ENCODE data around the gene CAMK2G. TPM values are rescaled to one million over a fixed set of nuclear protein-coding genes. Genes with fewer than 3 reads are reported as not detected.

CAMK2G gene
- total and polyA plus RNA-seq, 7 donors: 15.8 to 60.3 (median 50.5) TPM

GRCh38 chr10:73785211-73785720 lies 89.1 kb downstream of the CAMK2G start, which contains the start of gene ZSWIM8:
Gene ZSWIM8 (plus strand): TSS chr10:73785606. CDS start chr10:73785879, 273 bp downstream.
- Histone ChIP-seq H3K9me3 (no peaks in the 10 kb centered on the region), H3K36me3 (ENCODE audit: insufficient read depth in 1 of 2, low read depth in 1 of 2) (peaks cover 9 to 27% of the 10 kb centered on the region in 2 donors), H3K4me1 (peaks cover 60% of the 10 kb centered on the region), H3K27ac (peak within 1 kb of the TSS; percentile 96), H3K27me3 (ENCODE audit: insufficient read depth in 3 of 3, low read length in 2 of 3) (no peaks in the 10 kb centered on the region), H3K4me3 (peak within 1 kb of the TSS; percentile 72)
- 0 to 1% (median 0%) methylated on average over 36 of the region's 36 CpGs for WGBS, 3 donors
- DNase-seq (peak; percentile 89 to 94), ATAC-seq (peak; percentile 88 to 91 (median 88))
- intact Hi-C loops (cut with DNase I): no loop called here
- no peak for TF ChIP-seq CTCF (IDR thresholded peaks at IDR 0.05)

- DNase-seq (no peak), ATAC-seq (no peak)
- peaks cover 54% of the 10 kb centered on the region for H3K4me1 ChIP-seq
- WGBS, 3 donors: 43 to 52% (median 49%) methylated on average over 2 of the region's 2 CpGs
- intact Hi-C loops (cut with DNase I): no loop called here
- H3K36me3 ChIP-seq (ENCODE audit: insufficient read depth in 1 of 2, low read depth in 1 of 2): peaks cover 6 to 34% of the 10 kb centered on the region in 2 donors
- H3K27ac ChIP-seq: peak overlapping the region; percentile 92
- no peak for TF ChIP-seq CTCF (IDR thresholded peaks at IDR 0.05)
- no peaks in the 10 kb centered on the region for H3K27me3 ChIP-seq (ENCODE audit: insufficient read depth in 3 of 3, low read length in 2 of 3)
- H3K9me3 ChIP-seq: no peaks in the 10 kb centered on the region
- peak overlapping the region; percentile 85 for H3K4me3 ChIP-seq
Measured at GRCh38 chr10:73782749-73783085, 91.6 kb downstream of the CAMK2G start.

DNA sequence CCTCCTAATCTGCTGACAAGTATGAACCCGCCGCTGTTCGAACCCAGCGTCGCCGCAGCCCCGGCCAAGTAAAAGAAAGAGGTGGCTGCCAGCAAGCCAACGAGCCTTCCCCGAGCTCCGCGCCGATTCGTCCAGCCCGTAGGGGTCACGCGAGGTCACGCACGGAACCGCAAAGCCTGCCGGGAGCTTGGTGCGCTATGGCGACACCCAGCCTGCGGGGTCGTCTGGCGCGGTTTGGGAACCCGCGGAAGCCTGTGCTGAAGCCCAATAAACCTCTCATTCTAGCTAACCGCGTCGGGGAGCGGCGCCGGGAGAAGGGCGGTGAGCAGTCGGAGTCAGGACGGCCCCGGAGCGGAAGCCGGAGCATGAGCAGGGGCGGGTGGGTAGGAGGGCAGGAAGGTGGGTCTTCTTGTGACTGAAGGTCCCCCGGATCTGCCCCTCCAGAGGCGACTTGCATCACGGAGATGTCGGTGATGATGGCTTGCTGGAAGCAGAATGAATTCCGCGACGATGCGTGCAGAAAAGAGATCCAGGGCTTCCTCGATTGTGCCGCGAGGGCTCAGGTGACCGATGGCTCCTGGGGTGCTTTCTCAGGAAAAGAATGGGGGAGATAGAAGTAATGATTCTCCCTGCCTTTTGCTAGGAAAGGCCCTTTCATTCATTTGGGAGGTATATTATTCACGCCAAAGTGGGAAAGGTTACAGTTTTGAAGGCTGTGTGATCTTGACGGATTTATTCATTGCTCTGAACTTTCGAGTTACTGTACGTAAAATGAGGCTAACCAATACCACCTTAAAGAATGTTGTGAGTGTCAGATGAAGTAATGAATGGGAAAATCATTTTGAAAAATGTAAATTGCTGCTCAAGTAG lies 92.2 kb downstream of the CAMK2G start, which contains the start of gene CHCHD1:
TSS of gene CHCHD1 (plus strand) at position 170 of the 870 bp plus-strand sequence. CDS start at position 198, 28 bp downstream.
- H3K27ac ChIP-seq: peak within 1 kb of the TSS; percentile 92
- H3K4me3 ChIP-seq: peak within 1 kb of the TSS; percentile 85
- peak; percentile 94 to 97 for DNase-seq
- WGBS, 3 donors: 0 to 1% (median 0%) methylated on average over 57 of the region's 57 CpGs
- ATAC-seq: peak; percentile 80 to 83 (median 82)
- intact Hi-C loops (cut with DNase I): no loop called here
- no peak for TF ChIP-seq CTCF (IDR thresholded peaks at IDR 0.05)
- no peaks in the 10 kb centered on the region for H3K9me3 ChIP-seq
- no peaks in the 10 kb centered on the region for H3K27me3 ChIP-seq (ENCODE audit: insufficient read depth in 3 of 3, low read length in 2 of 3)
- peaks cover 48% of the 10 kb centered on the region for H3K4me1 ChIP-seq
- peaks cover 6 to 34% of the 10 kb centered on the region in 2 donors for H3K36me3 ChIP-seq (ENCODE audit: insufficient read depth in 1 of 2, low read depth in 1 of 2)

DNA sequence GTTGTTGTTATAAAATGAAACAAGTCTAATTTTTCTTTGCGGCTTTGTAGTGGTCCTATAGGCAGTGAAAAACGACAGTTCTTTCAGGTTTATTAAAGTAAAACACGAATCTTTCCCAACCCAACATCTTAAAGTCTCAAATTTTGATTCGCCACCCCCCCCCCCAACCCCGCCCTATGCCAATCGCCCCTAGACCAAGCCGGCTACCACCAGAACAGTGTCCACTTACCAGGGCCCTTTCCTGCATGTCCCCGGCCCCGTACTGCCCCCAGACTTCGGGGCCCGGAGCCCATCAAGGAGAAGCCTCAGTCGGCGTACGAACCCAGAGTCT lies 92.8 kb downstream of the CAMK2G start:
- no peaks in the 10 kb centered on the region for H3K9me3 ChIP-seq
- H3K27ac ChIP-seq: peak overlapping the region; percentile 92
- TF ChIP-seq CTCF (IDR thresholded peaks at IDR 0.05): no peak
- DNase-seq (no peak), ATAC-seq (peak in 1 of 4 donors; percentile 16)
- peaks cover 42% of the 10 kb centered on the region for H3K4me1 ChIP-seq
- H3K36me3 ChIP-seq (ENCODE audit: insufficient read depth in 1 of 2, low read depth in 1 of 2): peaks cover 6 to 40% of the 10 kb centered on the region in 2 donors
- intact Hi-C loops (cut with DNase I): no loop called here
- H3K4me3 ChIP-seq: peak overlapping the region; percentile 85
- H3K27me3 ChIP-seq (ENCODE audit: insufficient read depth in 3 of 3, low read length in 2 of 3): no peaks in the 10 kb centered on the region
- 1% methylated on average over 14 of the region's 14 CpGs for WGBS, 3 donors
